ENCODE measurements around the gene TANK. TPM values are rescaled to one million over a fixed set of nuclear protein-coding genes. Genes with fewer than 3 reads are reported as not detected.

TANK gene
- total and polyA plus RNA-seq, 2 of the 13 experiments (the other 11 are each of a cell fraction or from before 2014, with no cell fraction given): 66.9 to 96.1 TPM

- TF ChIP-seq ARID5B (CRISPR knock-in tag; IDR thresholded peaks at IDR 0.05): peak; percentile 46
- no peak for TF ChIP-seq AFF4 (CRISPR knock-in tag; IDR thresholded peaks at IDR 0.05)
- no peak for TF ChIP-seq ZNF235 (CRISPR knock-in tag; IDR thresholded peaks at IDR 0.05; ENCODE audit: borderline replicate concordance)
- no peak for TF ChIP-seq CBX5 (CRISPR knock-in tag; IDR thresholded peaks at IDR 0.05; ENCODE audit: borderline replicate concordance)
- peak; percentile 59; the same call in 1 of the 2 replicates for TF ChIP-seq KDM6A (CRISPR knock-in tag; IDR thresholded peaks at IDR 0.05; ENCODE audit: low read depth)
- no peak for TF ChIP-seq ZFYVE20 (CRISPR knock-in tag; IDR thresholded peaks at IDR 0.05; ENCODE audit: borderline replicate concordance, low read depth)
- no peak for TF ChIP-seq ZNF282 (IDR thresholded peaks at IDR 0.05; ENCODE audit: partially characterized antibody)
- TF ChIP-seq ATF2 (CRISPR knock-in tag; IDR thresholded peaks at IDR 0.05): peak; percentile 55; the same call in 1 of the 2 replicates
- peak; percentile 8 for TF ChIP-seq DBP (CRISPR knock-in tag; IDR thresholded peaks at IDR 0.05; ENCODE audit: not compliant biosample characterization)
- no peak for TF ChIP-seq TEAD2 (CRISPR knock-in tag; IDR thresholded peaks at IDR 0.05)
- TF ChIP-seq SMAD1 (CRISPR knock-in tag; IDR thresholded peaks at IDR 0.05; ENCODE audit: borderline replicate concordance, low read depth): no peak
- TF ChIP-seq DMTF1 (CRISPR knock-in tag; IDR thresholded peaks at IDR 0.05): no peak
- no peak for TF ChIP-seq ZNF180 (CRISPR knock-in tag; IDR thresholded peaks at IDR 0.05; ENCODE audit: borderline replicate concordance, low read depth)
- no peak for TF ChIP-seq ZBTB42 (CRISPR knock-in tag; IDR thresholded peaks at IDR 0.05)
These were observed 587 bp upstream of the TANK start (continued) for GRCh38 chr2:161159456-161160225.

Data from HepG2 (cell line).